Glomerular visceral epithelial cell (primary cell): Measurements from ENCODE around the gene SHC2.
"Not testable (repeated sequence)": the region's sequence is repeated elsewhere in the genome, so short reads cannot be mapped to it uniquely, and the experiment has no call there.

Source experiments
- DNase-seq: peaks from one replicate; pipeline ENCODE4 v3.0.0-alpha.2; 2016; ENCODE audit errors: extremely low spot score

Gene SHC2

DNA sequence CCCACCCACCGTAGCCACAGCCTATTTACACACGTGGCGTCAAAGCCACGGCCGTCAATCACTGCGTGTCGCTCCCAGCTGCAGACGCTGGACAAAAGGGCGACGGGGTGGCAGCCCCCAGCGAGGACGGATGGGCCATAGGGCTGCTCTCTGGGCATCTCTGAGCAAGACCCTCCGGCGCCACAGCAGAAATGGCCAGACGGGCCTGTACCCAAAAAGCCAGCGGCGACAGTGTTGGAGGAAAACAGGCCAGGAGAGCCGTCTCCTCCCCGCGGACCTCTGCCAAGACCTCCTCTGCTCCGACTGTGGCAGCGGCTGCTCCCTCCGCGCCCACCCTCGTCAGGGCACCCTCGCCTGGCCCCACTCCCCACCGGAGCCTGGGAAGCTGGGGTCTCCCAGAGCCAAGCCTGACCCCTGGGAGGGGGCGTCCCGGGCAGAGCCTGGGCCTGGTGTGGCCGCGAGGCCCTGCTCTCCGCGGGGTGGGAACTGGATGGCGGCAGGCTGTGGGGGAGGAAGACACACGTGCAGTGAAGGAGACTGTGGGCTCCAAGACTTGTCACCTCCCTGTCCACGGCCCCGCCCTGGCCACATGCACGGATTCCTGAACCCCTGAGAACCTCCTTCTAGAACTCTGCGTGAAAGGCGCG lies 54.6 kb downstream of the SHC2 start:
- no peak for DNase-seq

- DNase-seq = no peak
Measured at GRCh38 chr19:405121-405965, 55.5 kb downstream of the SHC2 start.

DNA sequence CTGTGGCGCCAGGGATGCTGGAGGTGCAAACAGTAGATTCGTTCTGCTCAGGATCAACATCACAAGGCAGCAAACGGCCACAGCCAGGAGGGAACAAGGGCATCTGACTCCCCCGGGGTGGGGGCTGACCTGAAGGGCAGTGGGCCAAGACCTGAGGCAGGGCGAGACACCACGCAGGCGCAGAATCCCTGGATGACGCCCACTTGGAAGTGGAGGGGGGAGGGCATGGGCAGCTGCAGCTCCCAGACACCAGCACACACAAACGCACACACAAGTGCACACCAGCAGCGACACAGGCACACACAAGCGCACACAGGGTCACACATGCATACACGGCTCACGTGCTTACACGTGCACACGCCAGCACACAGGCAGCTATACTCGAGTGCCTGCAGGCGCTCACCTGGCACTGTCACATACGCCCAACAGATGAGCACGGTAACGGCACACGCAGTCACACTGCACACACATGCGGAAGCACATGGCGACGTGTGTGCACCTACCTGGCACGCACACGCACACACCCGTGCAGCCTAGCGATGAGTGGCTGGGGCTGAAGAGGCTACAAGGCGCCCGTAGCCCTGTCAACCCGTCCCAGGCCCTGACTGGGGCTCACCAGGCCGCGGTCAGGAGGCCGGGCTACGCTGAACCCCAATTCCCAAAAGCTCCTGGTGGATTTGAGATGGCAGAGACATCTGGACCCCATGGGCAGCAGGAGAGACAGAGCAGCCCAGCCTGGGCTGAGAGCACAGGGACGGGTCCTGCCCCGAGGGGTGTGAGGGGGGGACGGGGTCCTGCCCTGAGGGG lies 57.4 kb downstream of the SHC2 start:
- DNase-seq = no peak

DNA sequence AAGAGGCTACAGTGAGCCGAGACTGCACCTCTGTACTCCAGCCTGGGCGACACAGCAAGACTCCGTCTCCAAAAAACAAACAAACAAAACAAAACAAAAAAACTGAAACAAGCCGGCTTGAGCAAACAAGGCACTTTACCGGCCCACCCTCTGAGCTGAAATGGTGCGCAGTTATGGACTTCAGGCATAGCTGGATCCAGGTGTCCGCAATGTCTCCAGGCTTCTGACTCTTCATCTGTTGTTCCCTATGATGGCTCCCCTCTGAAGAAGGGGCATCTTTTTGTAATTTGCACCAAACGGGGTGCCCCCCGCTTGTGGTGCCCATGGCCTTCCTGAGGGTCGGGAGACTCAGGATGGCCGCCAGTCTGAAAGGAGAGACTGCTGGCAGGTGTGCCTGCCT lies 58.0 kb downstream of the SHC2 start:
- no peak for DNase-seq

- DNase-seq = no peak
Measured at GRCh38 chr19:401866-402511, 58.8 kb downstream of the SHC2 start.

DNA sequence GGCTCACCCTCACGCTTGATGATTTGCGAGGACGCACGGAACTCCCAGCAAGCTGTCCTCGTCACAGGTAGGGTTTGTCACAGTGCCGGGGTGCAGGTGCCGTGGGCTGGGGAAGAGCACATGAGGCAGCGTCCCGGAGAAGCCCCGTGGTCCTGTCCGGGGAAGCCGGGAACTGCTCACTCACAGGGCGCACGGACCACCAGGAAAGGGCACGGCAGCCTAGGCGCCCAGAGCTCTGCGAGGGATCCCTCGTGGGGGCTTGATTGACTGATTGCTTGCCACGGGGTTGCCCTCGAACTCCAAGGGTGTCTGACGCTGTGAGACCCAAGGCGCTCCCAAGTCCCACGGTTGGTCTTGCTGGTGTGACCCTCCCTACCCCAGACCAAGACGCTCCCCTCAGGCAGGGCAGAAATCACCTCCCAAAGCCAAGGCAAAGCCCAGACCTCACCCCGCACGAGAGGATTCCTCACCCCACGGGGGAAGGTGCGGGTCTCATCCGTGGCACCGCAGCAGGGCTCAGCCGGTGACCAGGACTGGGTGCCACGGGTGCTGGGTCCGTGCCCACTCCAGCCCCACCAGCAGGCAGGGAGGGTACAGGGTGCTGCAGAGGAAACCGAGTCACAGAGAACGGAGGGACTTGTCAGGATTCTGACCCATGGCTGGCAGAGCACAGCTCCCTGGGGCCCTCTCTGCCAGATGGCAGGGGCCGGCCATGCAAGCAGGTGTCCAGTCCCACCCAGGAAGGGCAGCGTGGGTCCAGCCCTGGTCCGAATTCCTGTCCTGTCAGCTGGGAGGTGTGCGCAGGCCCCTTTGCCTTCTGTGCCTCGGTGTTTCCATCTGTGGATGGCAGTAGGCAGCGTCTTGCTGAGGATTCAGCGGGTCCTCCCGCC lies 59.6 kb downstream of the SHC2 start:
- no peak for DNase-seq

- no peak for DNase-seq
Measured at GRCh38 chr19:399370-399769, 61.5 kb downstream of the SHC2 start.

DNA sequence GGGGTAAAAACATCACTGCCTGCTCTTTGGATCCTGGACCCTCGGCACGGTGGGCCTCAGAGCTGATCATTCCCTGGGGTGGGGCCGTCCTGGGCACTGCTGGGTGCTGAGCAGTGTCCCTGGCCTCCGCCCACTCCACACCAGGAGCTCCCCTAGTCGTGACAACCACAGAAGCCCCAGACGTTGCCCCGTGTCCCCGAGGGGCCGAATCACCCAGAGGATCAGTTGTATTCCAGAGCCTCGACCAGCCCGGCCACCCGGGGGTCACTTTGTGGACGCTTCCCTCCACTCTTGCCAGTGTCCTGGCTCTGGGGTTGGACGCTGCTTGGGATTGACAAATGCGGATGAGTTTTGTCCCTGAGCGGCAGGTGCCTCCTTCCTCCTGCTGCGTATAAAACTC lies 62.1 kb downstream of the SHC2 start:
- DNase-seq = no peak

GRCh38 chr19:397941-398706 lies 62.7 kb downstream of the SHC2 start:
- DNase-seq = no peak

DNA sequence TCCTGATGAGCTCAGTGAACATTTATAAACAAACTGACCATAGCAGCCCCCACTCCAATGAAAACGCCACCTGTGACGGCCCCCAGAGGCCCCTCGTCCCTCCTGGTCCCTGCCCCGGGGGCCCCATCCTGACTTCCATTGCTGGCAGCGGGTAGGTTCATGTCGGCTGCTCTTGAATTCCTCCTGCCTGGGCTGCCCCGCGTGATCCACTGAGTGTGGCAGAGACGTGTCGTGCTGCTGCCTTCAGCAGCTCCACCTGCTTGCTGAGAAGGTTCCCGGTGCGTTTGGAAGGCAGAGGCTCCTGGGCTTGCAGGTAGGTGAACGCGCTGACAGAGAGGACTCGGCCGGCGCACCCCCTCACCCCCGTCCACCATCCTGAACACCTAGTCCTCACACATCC lies 63.5 kb downstream of the SHC2 start:
- no peak for DNase-seq

GRCh38 chr19:395467-395866 lies 65.4 kb downstream of the SHC2 start:
- no peak for DNase-seq

DNA sequence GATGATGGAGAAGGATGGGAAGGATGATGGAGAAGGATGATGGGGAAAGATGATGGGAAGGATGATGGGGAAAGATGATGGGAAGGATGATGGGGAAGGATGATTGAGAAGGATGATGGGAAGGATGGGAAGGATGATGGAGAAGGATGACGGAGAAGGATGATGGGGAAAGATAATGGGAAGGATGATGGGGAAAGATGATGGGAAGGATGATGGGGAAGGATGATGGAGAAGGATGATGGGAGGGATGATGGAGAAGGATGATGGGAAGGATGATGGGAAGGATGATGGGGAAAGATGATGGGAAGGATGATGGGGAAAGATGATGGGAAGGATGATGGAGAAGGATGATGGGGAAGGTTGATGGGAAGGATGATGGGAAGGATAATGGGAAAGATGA lies 66.0 kb downstream of the SHC2 start:
- DNase-seq = not testable (repeated sequence)

GRCh38 chr19:393560-393959 lies 67.3 kb downstream of the SHC2 start:
- DNase-seq = not testable (repeated sequence)

- DNase-seq = no peak
Measured at GRCh38 chr19:392375-392970, 68.4 kb downstream of the SHC2 start.

DNA sequence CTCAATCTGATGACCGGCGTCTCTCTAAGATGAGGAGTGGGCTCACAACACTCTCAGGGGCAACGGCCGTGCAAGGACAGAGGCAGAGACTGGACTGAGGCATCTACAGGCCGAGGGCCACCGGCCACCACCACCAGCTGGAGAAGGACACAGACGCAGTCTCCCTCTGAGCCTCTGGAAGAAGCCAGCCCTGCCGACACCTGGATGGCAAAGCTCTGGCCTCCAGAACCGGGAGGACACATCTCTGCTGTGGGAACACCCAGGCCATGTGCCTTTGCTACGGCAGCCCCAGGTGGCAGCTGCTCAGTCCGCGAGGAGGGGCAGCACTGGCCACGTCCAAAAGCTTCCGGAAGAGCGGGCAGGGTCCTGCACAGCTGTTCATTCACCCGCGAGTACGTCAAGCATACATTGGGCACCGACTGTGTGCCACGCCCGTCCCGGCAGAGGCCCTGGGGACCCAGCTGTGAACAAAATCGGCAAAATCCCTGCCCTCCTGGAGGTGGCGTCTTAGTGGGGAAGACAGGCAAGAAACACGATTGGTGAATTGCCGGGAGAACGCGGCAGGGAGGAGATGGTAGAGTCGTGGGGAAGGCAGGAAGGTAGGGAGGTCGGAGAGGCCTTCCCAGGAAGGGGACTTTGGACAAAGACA lies 69.0 kb downstream of the SHC2 start:
- DNase-seq = no peak

GRCh38 chr19:391207-391557 lies 69.7 kb downstream of the SHC2 start:
- DNase-seq = no peak

DNA sequence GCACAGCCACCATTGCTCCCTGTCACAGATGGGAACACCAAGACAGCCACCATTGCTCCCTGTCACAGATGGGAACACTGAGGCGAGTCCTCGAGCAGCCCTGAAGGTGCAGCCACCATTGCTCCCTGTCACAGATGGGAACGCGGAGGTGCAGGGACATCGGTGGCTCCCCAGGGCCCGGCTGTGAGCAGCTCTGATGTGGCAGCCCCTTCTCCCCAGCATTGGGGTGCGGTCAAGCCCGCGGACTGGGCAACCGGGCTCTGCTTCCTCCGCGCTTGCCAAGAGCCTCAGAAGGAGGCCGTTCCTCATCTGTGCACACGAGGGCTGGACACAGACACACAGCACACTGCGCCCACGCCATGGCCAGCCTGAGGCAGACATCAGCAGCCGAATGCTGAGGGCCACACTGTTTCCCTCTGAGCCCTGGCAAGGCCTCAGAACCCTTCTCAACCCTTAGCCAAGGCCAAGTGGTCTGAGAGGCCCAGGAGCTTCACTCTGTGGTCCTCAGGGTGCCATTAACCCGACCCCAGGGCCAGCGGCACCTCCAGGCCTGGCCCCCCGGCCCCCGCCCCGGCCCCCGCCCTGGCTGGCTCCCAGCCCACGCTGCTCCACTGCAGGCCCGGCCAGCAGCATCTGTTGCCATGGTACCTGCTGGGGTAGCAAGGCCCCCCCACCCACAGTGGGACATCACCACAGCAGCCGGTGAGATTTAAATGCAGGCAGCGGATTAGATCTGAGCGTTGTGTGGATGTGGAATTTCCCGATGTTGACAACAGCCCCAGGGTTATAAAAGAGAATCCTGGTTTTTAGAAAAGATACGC lies 70.2 kb downstream of the SHC2 start:
- DNase-seq = no peak

- no peak for DNase-seq
Measured at GRCh38 chr19:389935-390289, 70.9 kb downstream of the SHC2 start.
